Prostate gland (tissue), 2 donors: ENCODE data around the gene ACSS1. TPM values are rescaled to one million over a fixed set of nuclear protein-coding genes. Genes with fewer than 3 reads are reported as not detected.

Experiments
- DNase-seq: peaks from one replicate; pipeline ENCODE4 v3.0.0-alpha.2; 2019; ENCODE audit warnings: low spot score
- H3K27ac ChIP-seq, 2 donors: fragments of 200-600 bp; sonication (generic); 2 replicates each; pipeline ENCODE4 v1.5.1; 2017 to 2019
- H3K27me3 ChIP-seq: fragments of 200-600 bp; sonication (generic); replicated peaks from 2 replicates; pipeline ENCODE4 v1.5.1; 2019; ENCODE audit not compliant: insufficient read depth
- H3K36me3 ChIP-seq, 2 donors: fragments of 200-600 bp; sonication (generic); 1 replicate in 1 of 2; 2 replicates in 1 of 2; pipeline versions ENCODE4 v1.5.1 to v1.8.1; 2017 to 2019
- H3K4me1 ChIP-seq: fragments of 200-600 bp; sonication (generic); replicated peaks from 2 replicates; pipeline ENCODE4 v1.5.1; 2019
- H3K4me3 ChIP-seq, 2 donors: fragments of 200-600 bp; sonication (generic); 2 replicates each; pipeline ENCODE4 v1.5.1; 2017 to 2019
- H3K9me3 ChIP-seq: fragments of 200-600 bp; sonication (generic); 2 replicates; pipeline ENCODE4 v1.5.1; 2017
- POLR2A ChIP-seq: fragments of 450-650 bp; IDR thresholded peaks from one replicate; pipeline ENCODE4 v1.6.1; 2016; ENCODE audit warnings: antibody characterized with exemption, mild to moderate bottlenecking
- POLR2AphosphoS5 ChIP-seq: sonication (generic); formaldehyde crosslinking; IDR thresholded peaks from one replicate; pipeline ENCODE4 v1.6.1; 2017; ENCODE audit warnings: antibody characterized with exemption
- WGBS: methylation state at CpG from one replicate; pipeline ENCODE4 v1.1.5; 2018; 5-methylcytosine and 5-hydroxymethylcytosine counted together
- intact Hi-C: fragments of 100-400 bp; cut with DNase I; formaldehyde crosslinking; loops from one replicate; pipeline ENCODE4 v1.14.2; 2022
- total RNA-seq, 2 donors: library from RNA; depleted of rRNA; stranded (reverse); fragments of >200 nt; gene quantifications; one replicate each; pipeline ENCODE4 v1.1.0, GENCODE V29; 2016
- TF ChIP-seq, protein P1 (sequence below), 4 experiments: fragments of 200-600 bp in 2 of 4; fragments of 450-650 bp in 2 of 4; sonication (generic) in 2 of 4; IDR thresholded peaks; 1 replicate in 3 of 4; 2 replicates in 1 of 4; pipeline ENCODE4 v1.5.1; 2016 to 2019; ENCODE audit warnings: antibody characterized with exemption in 4 of 4, mild to moderate bottlenecking in 2 of 4, moderate library complexity in 2 of 4

ACSS1 gene
- total RNA-seq, 2 donors from 2014 or later = 111 to 170 TPM

DNA sequence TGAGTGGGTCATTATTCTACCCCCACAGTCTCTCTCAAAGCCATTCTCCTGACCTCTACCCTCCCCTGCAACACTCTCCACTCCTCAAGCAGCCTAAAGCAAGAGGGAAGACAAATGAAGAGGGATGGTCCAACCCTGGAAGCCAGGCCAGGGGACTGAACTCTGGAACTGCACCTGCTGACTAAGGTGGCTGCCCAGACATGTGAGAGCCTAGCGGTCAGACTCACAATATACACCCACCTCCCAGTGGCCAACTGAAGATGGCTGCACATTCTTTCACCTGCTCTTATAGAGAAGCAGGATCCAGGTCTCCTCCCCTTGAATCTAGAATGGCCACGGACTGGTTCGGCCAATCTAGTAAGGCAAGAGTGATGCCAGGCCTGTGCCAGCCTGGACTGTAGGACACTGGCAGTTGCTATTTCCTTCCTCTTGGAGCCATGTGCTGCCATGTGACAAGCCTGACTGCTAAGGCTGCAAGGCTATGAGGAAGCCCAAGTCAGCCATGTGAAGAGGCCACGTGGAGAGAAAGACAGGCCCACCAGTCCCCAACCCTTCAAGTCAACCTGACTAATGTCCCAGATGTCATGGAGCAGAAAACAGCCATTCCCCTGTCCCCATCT lies 31.8 kb downstream of the ACSS1 start:
- TF ChIP-seq, protein P1, sequence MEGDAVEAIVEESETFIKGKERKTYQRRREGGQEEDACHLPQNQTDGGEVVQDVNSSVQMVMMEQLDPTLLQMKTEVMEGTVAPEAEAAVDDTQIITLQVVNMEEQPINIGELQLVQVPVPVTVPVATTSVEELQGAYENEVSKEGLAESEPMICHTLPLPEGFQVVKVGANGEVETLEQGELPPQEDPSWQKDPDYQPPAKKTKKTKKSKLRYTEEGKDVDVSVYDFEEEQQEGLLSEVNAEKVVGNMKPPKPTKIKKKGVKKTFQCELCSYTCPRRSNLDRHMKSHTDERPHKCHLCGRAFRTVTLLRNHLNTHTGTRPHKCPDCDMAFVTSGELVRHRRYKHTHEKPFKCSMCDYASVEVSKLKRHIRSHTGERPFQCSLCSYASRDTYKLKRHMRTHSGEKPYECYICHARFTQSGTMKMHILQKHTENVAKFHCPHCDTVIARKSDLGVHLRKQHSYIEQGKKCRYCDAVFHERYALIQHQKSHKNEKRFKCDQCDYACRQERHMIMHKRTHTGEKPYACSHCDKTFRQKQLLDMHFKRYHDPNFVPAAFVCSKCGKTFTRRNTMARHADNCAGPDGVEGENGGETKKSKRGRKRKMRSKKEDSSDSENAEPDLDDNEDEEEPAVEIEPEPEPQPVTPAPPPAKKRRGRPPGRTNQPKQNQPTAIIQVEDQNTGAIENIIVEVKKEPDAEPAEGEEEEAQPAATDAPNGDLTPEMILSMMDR (IDR thresholded peaks at IDR 0.05) = no peak
- no peak for TF ChIP-seq POLR2AphosphoS5
- no peak for TF ChIP-seq POLR2A
- WGBS = 98% methylated on average over 4 of the region's 4 CpGs
- Histone ChIP-seq H3K27me3 (no peaks in the 10 kb centered on the region), H3K4me3 (no peak overlapping the region), H3K36me3 (no peaks in the 10 kb centered on the region), H3K4me1 (no peaks in the 10 kb centered on the region), H3K9me3 (no peaks in the 10 kb centered on the region), H3K27ac (no peak overlapping the region)
- intact Hi-C loops = no loop called here
- no peak for DNase-seq

DNA sequence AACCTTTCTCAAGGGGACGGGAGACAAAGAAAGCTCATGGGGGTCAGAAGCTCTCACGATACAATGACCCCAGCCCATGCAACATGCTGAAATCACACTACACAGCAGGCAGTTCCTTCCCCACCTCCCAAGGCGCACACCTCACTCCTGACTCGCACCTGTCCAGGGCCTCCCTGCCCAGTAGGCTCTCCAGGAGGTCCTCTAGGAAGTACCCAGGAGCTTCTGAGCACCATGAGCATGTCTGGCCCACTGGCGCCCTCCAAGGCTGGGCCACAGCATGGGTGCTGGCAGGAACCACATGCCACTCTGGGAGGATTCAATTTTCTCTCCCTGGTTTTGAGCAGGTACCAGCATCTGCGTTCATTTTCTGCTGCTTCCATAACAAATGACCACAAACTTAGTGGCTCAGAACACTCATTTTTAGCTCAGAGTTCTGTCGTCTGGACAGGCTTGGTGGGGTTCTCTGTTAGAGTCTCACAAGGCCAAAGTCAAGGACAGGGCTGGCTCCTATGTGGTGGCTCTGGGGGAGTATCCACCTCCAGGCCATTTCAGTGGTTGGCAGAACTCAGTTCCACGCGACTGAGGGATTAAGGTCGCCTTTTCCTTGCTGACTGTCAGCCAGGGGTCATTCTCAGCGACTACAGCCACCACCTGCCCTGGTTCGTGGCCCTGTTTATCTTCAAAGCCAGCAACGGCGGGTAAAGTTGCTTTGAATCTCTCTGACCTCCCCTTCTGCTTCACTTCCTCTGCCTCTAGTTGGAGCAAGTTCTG lies 32.7 kb downstream of the ACSS1 start:
- Histone ChIP-seq H3K27ac (no peak overlapping the region), H3K27me3 (no peaks in the 10 kb centered on the region), H3K4me3 (no peak overlapping the region), H3K4me1 (no peaks in the 10 kb centered on the region), H3K9me3 (no peaks in the 10 kb centered on the region), H3K36me3 (no peaks in the 10 kb centered on the region)
- TF ChIP-seq POLR2A (no peak), POLR2AphosphoS5 (no peak)
- TF ChIP-seq, protein P1 (IDR thresholded peaks at IDR 0.05) = no peak
- 90% methylated on average over 14 of the region's 14 CpGs for WGBS
- no peak for DNase-seq
- intact Hi-C loops = no loop called here

DNA sequence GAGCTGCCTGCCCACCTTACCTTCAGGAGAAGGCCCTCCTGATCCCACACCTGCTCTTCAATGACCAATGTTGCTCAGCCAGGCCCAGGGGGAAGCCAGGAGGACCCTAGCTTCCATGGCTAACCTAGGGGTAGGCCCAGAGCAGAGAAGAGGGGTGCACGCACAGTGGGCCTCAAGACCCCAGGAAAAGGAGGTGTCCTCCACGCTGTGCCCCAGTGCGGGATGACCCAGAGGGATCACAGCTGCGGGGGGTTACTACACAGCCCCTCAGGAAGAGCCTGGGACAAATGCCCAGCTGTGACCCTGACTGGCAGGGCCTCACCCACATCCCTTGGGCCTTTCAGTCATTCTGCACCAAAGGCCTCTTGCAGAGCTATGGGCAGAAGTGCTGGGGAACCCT lies 33.8 kb downstream of the ACSS1 start:
- Histone ChIP-seq H3K4me1 (no peaks in the 10 kb centered on the region), H3K4me3 (no peak overlapping the region), H3K27ac (no peak overlapping the region), H3K27me3 (no peaks in the 10 kb centered on the region), H3K36me3 (no peaks in the 10 kb centered on the region), H3K9me3 (no peaks in the 10 kb centered on the region)
- 100% methylated on average over 3 of the region's 4 CpGs for WGBS
- DNase-seq = no peak
- no peak for TF ChIP-seq POLR2A
- TF ChIP-seq POLR2AphosphoS5 = no peak
- TF ChIP-seq, protein P1 (IDR thresholded peaks at IDR 0.05) = no peak
- intact Hi-C loops = no loop called here

GRCh38 chr20:25023356-25023755 lies 34.6 kb downstream of the ACSS1 start:
- Histone ChIP-seq H3K4me1 (peaks cover 3% of the 10 kb centered on the region), H3K27me3 (no peaks in the 10 kb centered on the region), H3K27ac (no peak overlapping the region), H3K36me3 (no peaks in the 10 kb centered on the region), H3K4me3 (no peak overlapping the region), H3K9me3 (no peaks in the 10 kb centered on the region)
- intact Hi-C loops = no loop called here
- WGBS = 77% methylated on average over 10 of the region's 10 CpGs
- TF ChIP-seq POLR2AphosphoS5 = no peak
- no peak for TF ChIP-seq POLR2A
- TF ChIP-seq, protein P1 (IDR thresholded peaks at IDR 0.05) = no peak
- DNase-seq = no peak

GRCh38 chr20:25022680-25023079 lies 35.3 kb downstream of the ACSS1 start:
- WGBS = 71% methylated on average over 11 of the region's 11 CpGs
- Histone ChIP-seq H3K4me1 (peaks cover 3% of the 10 kb centered on the region), H3K4me3 (no peak overlapping the region), H3K9me3 (no peaks in the 10 kb centered on the region), H3K27me3 (no peaks in the 10 kb centered on the region), H3K36me3 (no peaks in the 10 kb centered on the region), H3K27ac (no peak overlapping the region)
- TF ChIP-seq POLR2A (no peak), POLR2AphosphoS5 (no peak)
- TF ChIP-seq, protein P1 (IDR thresholded peaks at IDR 0.05) = no peak
- DNase-seq = no peak
- intact Hi-C loops = no loop called here
